ENCODE measurements around the gene NRIP1. TPM values are rescaled to one million over a fixed set of nuclear protein-coding genes. Genes with fewer than 3 reads are reported as not detected.

Gene NRIP1
- total RNA-seq, 4 donors from 2014 or later, result 37.2 to 86.3 (median 60.7) TPM

GRCh38 chr21:15018382-15018781 lies 46.4 kb downstream of the NRIP1 start:
- DNase-seq (ENCODE audit: low spot score) (no peak), ATAC-seq (ENCODE audit: low FRiP score) (no peak)
- TF ChIP-seq, protein P1, sequence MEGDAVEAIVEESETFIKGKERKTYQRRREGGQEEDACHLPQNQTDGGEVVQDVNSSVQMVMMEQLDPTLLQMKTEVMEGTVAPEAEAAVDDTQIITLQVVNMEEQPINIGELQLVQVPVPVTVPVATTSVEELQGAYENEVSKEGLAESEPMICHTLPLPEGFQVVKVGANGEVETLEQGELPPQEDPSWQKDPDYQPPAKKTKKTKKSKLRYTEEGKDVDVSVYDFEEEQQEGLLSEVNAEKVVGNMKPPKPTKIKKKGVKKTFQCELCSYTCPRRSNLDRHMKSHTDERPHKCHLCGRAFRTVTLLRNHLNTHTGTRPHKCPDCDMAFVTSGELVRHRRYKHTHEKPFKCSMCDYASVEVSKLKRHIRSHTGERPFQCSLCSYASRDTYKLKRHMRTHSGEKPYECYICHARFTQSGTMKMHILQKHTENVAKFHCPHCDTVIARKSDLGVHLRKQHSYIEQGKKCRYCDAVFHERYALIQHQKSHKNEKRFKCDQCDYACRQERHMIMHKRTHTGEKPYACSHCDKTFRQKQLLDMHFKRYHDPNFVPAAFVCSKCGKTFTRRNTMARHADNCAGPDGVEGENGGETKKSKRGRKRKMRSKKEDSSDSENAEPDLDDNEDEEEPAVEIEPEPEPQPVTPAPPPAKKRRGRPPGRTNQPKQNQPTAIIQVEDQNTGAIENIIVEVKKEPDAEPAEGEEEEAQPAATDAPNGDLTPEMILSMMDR (IDR thresholded peaks at IDR 0.05), result no peak

- TF ChIP-seq, protein P1 (IDR thresholded peaks at IDR 0.05), result no peak
- DNase-seq (ENCODE audit: low spot score) (no peak), ATAC-seq (ENCODE audit: low FRiP score) (peak; percentile 41)
These were observed 49.0 kb downstream of the NRIP1 start for GRCh38 chr21:15015622-15016471.

DNA sequence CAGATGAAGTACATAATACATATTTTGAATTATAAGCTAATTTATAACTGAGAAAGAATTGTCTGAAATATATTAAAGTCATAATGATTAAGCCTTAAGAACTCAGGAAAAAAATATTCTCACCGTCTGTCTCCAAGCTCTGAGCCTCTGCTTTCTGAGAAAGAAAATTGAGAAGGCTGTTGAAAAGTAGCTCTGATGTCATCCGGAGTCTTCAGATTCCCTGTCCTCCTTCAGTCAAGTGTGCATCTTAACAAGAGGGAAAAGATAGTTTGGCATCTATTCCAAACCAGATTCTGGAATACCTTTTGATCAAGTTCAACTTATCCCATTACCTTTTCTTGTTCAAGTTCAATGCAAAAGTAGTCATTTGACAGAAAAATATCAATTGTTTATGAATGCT lies 50.6 kb downstream of the NRIP1 start:
- DNase-seq (ENCODE audit: low spot score), result no peak
- TF ChIP-seq, protein P1 (IDR thresholded peaks at IDR 0.05), result no peak

GRCh38 chr21:15011967-15012366 lies 52.8 kb downstream of the NRIP1 start:
- DNase-seq (ENCODE audit: low spot score) (no peak), ATAC-seq (ENCODE audit: low FRiP score) (no peak)
- TF ChIP-seq, protein P1 (IDR thresholded peaks at IDR 0.05), result no peak

More for the DNA sequence above, 50.6 kb downstream of the NRIP1 start:
- no peak for ATAC-seq (ENCODE audit: low FRiP score)

DNA sequence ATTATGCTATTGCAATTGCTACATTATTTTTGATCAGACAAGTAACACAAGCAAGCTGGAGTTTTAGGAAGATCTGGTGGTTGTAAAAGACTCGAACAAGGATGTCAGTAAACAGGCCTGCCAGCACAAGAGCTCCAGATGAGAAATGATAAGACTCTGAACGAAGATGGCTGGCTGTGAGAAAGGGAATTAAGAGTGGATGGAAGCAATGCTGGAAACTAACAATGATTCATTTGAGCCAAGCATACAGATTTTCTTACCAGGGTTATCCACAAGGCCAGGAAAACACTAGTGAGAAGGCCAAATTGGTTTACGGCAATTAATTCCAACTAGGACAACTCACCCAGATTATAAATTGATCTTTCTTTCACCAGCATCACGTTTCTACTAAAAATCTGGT lies 54.2 kb downstream of the NRIP1 start:
- no peak for ATAC-seq (ENCODE audit: low FRiP score)
- DNase-seq (ENCODE audit: low spot score), result no peak
- TF ChIP-seq, protein P1 (IDR thresholded peaks at IDR 0.05), result no peak

DNA sequence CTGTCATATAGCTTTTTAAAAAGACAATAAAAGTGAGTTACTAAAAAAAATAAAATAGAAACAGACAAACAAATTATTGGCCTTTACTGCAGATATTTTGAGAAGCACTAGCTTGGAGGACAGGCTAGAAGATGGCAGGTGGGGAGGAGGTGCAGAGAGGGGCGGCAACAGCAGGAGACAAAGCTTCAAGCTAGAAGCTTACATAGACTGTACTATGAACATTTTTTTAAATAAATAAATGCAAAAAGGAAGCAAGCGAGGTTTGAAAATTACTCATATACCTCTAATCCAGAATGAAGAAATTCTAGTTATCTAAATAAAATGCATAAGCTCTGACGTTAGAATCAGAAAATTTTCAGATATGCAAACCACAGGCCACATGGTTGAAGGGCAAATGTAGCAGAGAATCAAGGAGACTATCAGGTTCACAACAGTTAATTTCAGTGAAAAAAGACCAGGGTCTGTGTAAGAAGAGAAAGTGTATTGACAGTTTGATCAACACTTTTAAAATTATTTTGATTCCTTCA lies 54.9 kb downstream of the NRIP1 start:
- DNase-seq (ENCODE audit: low spot score) (no peak), ATAC-seq (ENCODE audit: low FRiP score) (no peak)
- TF ChIP-seq, protein P1 (IDR thresholded peaks at IDR 0.05), result no peak
